Measurements from ENCODE around the gene PSMC5. TPM values are rescaled to one million over a fixed set of nuclear protein-coding genes. Genes with fewer than 3 reads are reported as not detected.
"Not testable (repeated sequence)": the region's sequence is repeated elsewhere in the genome, so short reads cannot be mapped to it uniquely, and the experiment has no call there.

PSMC5 gene
- total RNA-seq, 1 donor from 2014 or later = 46.6 TPM

DNA sequence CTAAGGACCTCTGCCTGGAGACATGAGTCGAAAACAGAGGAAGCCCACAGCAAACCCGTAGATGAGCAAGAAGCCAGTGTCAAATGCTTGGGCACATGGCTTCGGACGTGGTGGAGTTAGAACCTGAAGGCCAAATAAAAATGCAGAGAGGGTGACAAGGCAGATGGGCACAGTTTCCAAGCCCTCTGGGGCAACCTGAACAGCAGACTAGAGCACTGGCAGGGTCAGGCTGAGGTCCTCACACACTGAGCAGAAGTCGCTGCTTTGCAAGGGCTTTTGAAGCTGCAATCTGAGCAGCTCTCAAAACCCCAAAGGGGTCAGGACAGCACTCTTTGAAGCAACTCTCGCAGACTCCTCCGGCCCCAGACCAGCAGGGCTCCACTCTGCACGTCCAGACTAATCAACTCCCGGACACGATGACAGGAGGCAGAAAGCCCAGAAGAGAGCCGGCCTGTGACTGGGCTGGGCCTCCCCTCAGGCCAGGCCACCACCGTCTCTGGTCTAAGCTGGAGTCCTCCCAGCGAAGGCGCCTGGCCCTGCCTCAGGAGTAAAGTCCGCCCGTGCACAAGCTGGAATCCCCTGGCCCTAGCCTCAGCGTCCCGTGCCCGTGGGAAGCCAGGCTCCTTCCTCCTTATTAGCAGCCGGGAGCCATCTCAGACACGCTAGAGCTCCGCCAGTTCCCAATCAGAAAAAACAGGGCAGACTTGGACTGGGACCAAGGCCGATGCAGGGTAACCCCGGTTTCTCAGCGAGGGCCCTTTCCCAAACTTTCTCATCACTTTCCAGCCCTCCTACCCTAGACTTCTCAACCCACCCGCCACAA, 14.3 kb downstream of the PSMC5 start:
- DNase-seq = peak; percentile 57

DNA sequence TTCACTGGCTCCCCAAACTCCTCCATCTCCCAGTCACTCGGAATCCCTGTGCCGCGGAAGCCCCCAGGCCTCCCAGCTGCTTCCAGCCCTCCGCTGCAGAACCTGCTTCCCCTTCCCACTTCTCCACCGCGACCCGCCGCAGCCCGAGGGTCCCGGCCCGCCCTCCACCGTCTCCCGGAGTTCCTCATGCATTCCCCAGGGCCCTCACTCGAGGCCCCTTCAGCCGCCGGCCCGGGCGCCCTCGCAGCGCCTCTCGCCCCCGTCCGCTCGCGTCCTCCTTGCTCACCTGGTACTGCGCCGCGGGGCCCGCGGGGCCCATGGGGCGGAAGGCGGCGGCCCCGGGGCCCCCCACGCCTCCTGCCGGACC, 14.9 kb downstream of the PSMC5 start:
- DNase-seq = no peak

DNA sequence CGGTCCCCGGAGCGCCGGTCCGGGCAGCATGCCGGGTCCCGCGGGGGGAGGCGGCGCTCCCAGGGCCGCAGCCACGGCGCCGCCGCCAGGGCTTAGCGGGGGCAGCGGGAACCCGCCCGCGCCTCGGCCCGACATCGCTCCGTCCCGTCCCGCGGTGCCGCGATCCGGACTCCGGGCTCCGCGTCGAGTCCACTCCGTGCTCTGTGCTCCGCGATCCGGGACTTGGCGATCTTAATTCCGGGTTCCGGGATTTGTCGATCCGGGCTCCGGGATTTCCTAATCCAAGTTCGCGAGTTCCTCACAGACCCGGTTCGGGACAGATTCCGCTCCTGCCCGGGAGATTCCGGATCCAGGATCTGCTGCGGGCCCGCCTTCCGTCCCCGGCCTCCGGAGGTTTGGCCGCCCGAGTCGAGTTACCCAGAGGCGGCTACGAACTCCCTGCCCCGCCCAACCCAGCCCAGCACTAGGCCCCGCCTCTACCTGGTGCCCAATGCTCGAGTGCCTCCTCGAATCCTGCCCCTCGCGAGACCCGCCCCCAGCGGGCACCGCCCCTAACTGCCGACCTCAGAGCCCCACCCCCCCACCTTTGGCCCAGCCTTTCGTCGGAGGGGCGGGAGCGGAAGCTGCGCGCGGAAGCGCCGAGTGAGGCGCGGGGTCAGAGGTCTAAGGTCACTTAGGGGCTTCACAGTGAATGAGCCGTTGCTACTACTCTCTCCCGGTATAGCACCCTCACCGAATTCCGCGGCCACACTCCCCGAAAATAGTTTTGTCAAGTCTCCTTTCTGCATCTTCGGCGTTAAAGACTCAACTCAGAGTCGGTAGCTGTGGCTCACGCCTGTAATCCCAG, 15.5 kb downstream of the PSMC5 start, which contains the start of gene SMARCD2:
Gene SMARCD2, minus strand, starts transcription at position 146 of the 847 bp plus-strand sequence. Its CDS starts 11 bp downstream, at position 135.
- peak; percentile 99 for DNase-seq

DNA sequence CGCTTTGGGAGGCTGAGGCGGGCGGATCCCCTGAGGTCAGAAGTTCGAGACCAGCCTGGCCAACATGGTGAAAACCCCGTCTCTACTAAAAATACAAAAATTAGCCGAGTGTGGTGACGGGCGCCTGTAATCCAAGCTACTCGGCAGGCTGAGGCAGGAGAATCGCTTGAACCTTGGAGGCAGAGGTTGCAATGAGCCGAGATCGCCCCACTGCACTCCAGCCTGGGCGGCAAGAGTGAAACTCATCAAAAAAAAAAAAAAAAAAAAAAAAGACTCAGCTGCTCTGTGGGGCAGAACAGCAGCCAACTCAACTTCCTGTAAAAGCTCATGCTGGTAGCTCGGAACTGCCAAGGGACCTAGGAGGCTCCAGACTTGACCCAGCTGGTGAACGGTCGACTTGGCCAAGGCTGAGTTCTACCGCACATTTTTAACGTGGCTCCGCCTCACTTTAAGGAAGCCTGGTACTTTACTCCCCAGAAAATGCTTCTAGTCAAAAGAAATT, 16.2 kb downstream of the PSMC5 start:
- DNase-seq = peak; percentile 81

DNA sequence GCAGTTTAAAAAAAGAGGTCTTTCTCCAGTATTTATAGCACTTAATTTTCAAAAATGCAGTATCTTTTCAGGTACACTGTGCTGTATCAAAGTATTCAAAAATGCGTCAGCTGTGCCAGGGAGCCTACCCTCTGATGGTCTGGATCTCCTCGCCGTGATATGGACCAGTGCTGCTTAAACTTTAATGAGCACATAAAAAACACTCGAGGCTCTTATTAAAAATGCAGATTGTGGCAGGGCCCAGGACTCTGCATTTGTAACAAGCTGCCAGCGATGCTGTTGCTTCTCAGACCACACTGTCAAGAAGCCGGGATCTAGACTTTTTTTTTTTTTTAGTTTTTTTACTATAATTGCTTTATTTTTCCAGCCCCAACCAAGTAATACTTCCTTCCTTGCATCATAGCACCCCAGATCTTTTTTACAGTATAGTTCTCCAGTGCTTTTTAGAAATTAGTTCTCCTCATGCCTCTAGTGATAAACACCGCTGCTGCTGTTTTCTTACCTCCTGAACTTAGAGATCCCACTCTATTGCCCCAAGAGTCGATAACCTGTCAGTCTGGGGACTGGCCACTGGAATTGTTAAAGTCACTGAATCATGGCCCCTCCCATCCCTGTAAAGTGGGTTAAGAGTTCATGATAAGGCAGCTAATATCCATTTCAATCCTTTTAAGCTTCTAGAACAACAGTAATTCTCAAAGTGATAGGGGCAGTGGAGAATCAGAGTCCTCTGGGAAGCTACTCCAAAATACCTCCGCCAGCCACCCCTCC, 16.9 kb downstream of the PSMC5 start:
- no peak for DNase-seq

DNA sequence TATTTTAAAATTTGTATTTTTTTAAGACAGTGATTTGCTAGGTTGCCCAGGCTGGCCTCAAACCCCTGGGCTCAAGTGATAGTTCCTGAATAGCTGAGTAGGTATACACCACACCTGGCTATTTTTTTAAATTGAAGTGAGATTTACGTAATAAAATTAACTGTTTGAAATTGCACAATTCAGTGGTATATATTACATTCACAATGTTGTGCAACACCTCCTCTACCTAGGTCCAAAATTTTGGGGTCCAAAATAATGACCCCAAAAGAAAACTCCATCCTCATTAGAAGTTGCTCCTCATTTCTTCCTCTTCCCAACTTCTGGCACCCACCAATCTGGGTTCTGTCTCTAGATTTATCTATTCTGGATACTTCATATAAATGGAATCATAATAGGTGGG, 18.3 kb downstream of the PSMC5 start:
- no peak for DNase-seq

DNA sequence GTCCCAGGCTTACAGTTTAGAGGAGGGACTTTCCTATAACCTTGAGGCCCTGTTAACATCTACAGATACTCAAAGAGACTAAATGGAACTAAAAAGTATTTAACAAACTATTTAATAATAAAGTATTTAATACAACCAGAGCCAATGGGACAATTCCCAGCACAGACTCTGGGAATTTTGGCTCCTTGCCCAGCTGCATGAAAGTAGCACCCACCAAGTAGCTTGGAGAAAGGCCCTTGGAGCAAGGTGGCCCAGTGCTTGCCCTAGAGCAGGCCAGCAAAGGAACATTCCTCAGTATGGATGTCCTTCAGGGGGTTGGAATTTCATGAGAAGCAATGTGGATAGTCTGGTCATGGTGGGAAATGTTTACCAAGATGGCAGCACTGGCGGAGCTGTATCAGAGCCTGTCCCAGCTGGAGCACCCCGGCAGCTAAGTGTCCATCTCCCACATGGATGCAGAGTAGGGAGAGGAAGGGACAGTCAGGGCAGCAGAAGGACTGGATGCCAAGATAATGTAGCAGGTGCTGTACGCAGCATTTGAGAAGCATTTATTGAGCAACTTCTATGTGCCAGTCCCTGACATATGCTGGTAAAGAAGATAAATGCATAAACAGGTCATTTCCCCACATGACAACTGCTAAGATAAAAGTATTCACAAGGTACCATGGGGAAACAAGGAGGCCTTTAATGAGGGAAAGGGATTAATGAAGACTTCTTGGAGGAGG, 20.5 kb downstream of the PSMC5 start:
- no peak for DNase-seq

DNA sequence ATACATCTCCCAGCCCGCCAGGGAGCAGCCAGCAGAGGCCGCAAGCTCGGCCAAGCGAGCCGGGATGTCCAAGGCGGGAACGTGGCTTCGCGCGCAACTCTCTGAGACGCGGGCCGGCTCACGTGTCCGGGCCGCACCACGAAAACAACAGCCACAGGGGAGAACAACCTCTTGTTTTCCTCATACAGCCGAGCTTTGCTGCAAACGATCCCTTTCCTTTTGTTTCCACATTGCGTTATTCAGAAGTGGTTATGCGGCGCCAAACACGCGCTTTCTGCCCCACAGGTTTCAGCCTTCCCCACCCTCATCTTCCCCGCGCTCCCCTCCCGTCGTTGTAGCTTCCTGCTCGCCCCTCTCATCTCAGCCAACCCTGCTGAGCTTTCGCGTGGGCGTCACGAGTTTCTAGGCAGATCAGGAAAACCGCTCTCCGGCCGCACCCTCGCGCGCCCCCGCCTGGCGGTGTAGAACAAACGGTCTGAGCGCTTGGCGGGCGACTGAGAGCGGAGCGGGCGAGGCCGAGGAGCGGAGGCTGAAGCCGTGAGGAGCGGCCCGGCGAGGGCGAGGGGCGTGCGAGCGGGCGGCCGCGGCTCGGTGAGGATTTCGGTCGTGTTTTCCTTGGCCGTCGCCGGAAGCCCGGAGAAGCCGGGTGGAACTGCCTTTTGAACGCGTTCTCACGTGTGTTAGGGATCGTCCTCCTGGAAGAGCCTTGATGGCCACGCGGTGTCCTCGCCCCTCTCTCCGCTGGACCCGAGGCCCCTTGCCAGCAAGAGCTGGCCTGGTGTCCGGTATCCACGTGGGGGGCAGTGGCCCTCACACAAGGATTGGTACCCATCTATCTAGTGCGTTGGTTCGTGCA, 21.8 kb downstream of the PSMC5 start:
- peak; percentile 92 for DNase-seq

DNA sequence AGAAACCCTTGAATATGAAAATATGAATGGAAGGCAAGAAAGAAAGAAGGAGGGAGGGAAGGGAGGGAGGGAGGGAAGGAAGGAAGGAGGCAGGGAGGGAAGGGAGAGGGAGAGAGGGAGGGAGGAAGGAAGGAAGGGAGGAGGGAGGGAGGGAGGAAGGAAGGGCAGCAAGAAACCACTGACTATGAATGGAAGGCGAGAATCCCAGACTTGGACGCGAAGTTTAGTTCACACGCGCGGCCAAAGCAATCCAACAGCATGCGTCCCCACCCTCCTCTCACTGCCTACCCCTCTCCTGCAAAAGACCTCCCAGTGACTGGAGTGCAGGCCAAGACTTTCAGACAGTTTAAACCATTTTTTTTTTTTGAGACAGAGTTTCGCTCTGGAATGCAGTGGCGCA, 23.2 kb downstream of the PSMC5 start:
- DNase-seq = no peak

DNA sequence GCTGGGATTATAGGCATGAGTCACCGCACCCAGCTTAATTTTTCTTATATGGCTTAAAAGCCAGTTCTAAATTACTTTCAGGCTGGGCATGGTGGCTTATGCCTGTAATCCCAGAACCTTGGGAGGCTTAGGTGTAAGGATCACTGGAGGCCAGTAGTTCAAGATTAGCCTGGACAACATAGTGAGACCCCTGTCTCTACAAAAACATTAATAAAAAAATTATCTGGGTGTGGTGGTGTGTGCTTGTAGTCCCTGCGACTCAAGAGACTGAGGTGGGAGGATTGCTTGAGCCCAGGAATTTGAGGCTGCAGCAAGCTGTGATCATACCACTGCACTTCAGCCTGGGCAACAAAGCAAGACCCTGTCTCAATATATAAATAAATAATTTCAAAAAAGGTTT, 26.0 kb downstream of the PSMC5 start:
- no peak for DNase-seq

DNA sequence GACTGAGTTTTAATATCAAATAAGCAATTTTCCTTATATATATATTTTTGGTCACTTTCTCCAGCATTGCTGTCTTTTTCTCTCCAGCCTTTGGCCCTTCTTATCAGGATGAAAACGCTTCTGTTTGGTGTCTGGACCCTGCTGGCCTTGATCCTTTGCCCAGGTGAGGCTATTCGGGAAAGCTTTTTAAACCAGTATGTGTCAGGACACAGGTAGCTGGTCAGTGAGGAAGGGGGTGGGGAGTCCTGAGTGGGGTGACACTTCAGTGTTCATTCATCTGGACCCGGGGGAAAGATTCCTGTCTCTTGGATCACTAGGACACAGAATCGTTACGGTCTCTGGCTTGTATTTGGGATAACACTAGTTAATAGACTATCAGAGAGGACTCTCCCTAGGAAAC, 27.5 kb downstream of the PSMC5 start:
- DNase-seq = no peak

DNA sequence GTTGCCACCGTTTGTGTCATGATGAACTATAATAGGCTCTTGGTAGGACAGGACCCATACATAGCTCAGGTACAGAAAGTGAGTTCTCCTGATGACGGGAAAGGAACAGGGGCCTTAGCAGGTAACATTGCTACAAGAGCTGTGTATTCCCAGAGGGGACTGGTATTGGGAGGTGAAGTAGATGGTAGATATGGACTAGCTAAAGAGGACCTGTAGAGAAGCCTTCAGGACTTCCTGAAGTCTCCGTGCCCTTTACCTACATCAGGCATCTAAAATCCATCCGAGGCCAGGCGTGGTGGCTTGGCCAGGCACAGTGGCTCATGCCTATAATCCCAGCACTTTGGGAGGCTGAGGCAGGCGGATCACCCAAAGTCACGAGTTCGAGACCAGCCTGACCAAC, 28.0 kb downstream of the PSMC5 start:
- no peak for DNase-seq

DNA sequence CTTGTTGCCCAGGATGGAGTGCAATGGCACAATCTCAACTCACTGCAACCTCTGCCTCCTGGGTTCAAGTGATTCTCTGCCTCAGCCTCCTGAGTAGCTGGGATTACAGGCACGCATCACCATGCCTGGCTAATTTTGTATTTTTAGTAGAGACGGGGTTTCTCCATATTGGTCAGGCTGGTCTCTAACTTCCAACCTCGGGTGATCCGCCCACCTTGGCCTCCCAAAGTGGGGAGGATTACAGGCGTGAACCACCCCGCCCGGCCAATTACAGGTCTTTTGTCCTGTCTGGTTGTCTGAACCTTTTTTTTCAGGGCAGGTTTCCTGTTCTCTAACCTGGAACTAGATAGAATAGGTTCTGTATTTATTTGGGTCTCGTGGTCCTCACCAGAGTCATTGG, 29.2 kb downstream of the PSMC5 start:
- not testable (repeated sequence) for DNase-seq

DNA sequence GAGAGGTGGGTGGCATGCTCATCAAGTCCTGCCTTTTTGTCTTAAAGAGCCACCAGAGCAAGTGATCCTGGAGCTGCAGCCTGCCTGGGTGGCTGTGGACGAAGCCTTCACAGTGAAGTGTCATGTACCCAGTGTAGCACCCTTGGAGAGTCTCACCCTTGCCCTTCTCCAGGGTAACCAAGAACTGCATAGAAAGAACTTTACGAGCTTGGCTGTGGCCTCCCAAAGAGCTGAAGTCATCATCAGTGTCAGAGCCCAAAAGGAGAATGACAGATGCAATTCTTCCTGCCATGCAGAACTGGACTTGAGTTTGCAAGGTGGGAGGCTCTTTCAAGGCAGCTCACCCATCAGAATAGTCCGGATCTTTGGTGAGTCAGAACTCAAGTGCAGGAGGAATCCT, 32.0 kb downstream of the PSMC5 start:
- DNase-seq = no peak

DNA sequence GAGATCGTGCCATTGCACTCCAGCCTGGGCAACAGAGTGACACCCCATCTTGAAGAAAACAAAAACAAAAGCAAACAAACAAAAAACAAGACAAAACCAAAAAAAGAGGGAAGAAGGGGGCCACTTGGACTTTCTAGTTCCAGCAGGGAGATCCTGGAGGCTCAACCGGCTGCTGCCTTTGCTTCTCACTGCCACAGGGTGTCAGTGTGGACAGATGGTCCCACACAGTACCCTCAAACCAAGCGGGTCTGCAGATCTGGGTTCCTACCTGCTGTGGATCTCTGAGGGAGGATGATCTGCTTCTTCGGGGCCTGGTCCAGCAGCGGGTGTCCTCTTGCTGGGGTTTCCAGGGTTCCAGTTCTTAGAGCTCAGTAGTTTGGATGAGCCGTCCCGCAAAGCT, 39.4 kb downstream of the PSMC5 start:
- DNase-seq = not testable (repeated sequence)

DNA sequence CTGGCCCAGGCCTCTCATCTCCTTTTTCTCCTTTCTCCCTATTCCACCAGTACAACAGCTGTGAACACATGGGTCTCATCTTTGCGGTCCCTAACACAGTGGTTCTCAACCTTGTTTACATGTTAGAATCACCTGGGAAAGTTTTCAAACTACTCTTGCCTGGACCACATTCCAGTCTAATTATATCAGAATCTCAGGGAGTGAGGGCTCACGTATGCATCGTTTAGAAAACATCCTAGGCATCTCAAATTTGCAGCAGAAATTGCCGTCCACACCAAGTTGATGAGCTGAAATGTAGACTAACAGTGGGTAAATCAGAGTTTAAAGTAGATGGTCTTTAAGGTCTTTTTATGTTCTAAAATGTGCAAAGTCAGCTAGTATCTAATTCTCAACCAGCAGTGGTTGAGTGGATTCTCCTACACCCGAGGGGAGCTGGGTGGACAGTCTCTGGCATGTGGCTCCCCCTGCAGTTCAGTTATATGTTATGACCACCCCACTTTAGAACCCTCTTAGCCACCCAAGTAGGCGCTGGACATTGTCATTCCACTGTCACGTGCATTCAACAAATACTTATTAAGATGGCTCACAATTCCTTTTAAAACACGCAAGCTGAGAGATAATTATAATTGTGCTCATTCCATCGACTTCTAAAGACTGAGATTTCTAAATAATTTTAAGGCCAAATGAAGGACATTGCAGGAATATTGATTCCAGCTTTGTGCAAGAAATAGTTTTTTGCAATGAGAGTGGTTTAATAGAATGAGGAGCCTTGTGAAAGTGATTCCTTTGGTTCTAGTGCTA, 42.5 kb downstream of the PSMC5 start:
- DNase-seq = not testable (repeated sequence)

DNA sequence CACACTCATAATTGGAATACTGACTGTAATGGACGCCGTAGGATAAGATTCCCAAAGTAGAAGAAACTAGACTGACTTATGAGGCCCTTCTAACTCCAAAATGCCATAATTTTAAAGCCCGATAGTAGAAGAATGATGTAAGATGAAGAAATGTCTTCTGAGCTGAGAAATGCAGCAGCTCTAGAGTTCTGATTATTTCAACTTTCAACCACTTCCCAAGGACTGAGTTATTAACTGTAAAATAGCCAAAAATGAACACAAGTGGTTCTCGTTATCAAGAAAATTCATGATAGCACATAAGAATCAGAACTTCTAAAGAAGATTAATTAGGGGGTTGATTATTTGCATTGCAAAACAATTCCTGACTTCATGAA, 43.0 kb downstream of the PSMC5 start:
- DNase-seq = not testable (repeated sequence)

DNA sequence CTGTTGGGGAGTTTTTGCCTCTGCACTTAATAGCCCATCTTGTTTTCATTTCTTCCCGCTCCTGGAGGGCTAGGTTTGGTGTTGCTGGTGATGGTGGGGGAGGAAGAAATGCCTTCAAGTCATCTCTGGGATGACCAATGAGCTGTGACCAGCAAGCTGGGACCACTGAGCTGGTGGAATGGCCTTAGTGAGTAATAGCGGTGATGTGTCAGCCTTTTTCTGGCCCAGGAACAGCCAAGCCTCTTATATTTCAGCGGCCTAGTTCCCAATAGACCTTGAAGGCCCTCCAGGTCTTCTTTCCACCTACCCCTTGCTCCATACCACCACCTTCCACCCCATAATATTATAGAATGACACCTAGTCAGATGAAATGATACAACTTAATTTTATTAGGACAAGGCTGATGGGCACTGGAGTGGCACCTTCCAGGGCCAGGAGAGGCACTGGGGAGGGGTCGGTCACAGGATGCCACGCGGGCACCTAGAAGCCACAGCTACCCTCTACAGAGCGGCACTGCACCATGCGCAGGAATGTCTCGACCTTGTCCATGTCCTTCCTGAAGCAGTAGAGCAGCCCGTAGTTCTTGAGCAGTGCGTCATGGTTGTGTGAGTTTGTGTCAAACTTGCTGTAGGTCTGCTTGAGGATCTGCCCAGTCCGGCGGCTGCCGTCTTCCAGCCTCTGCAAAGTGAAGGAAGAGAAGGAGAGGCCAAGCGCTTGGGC, 44.6 kb downstream of the PSMC5 start:
- not testable (repeated sequence) for DNase-seq

DNA sequence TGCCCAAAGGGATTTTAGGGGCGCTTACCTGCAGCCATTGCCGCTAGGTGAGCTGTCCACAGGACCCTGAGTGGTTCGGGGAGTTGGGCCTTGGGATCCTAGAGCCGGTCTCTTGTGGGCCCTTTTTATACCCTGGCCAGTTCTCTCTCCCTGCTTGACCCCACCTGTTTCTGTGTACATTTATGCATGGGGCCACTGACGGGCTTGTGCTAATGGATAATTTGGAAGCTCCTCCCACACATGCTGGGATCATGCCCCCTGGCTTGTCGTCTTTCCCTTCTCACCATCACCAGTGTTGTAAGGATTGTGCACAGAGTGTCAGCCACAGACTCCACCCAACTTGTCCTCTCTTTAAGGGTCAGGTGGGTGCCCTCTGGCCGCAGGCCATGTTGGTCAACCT, 46.3 kb downstream of the PSMC5 start, which contains the start of gene CSH2:
Gene CSH2, minus strand, starts transcription at position 101 of the 400 bp plus-strand sequence. Its CDS starts 63 bp downstream, at position 38.
- not testable (repeated sequence) for DNase-seq
